NCI-H2107 (cell line): ENCODE results near the gene KLHL17.

Experiments used
- DNase-seq: peaks from one replicate; lab custom pipeline; 2025; lab: John Stamatoyannopoulos, UW

KLHL17 gene

GRCh38 chr1:952603-953002 lies 7.8 kb upstream of the KLHL17 start:
- DNase-seq, result no peak

- no peak for DNase-seq
These were observed 6.7 kb upstream of the KLHL17 start for GRCh38 chr1:953524-954320.

DNA sequence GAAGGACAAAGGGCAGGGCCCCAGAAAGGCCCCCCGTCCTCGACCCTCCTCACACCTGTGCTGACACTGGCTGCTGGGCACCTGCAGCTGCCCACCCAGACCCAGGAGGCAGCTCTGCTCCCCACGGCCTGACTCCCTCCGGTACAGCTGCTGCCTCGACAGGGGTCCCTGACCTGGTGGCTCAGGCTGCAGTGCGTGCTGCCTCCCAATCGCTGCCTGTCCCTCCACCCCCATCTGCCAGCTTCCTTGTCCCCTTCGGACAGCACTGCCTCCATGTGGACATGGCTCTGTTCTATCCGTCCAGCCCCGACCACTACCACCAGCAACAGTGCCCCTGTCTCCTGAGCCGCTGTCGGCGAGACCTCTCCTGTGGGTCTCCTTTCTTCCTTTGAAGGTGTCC lies 5.5 kb upstream of the KLHL17 start:
- no peak for DNase-seq

DNA sequence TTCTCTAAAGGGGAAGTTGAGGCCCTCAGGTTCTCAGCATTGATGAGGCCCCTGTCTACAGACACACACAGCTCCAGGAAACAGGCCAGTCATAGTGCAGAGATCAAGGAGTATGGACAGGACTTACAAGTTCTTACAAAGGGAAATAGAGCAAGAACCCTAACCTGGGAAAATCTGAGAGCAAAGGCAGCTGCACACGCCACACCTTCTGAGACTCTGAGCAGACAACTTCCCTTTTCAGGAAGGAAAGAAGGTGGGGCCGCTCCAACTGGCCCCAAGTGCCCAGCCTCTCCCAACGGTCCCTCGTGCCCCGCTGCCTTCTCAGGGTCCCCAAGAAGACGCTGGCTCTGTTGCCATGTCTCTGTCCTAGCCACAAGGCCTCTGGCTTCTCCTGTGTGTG lies 4.9 kb upstream of the KLHL17 start:
- no peak for DNase-seq

DNA sequence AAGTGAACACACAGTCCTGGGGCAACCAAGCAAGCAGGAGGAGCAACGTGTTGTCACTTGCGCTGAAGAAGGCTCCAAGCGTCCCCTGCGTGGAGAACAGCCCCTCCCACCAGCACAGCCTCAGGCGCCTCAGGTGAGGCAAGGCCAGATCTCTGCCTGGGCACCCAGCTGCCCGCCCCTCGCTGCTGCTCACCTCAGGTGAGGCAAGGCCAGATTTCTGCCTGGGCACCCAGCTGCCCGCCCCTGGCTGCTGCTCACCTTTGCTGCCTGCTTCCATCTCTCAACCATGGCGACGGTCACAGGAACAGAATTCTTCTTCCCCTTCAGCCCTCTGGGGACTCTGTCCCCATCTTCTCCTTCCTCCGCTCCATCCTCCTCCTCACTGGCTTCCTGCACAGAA lies 3.7 kb upstream of the KLHL17 start:
- DNase-seq, result no peak

GRCh38 chr1:958823-959730 lies 1.3 kb upstream of the KLHL17 start, which contains the start of gene NOC2L:
TSS of gene NOC2L (minus strand) at chr1:959256. CDS start at chr1:959240, 16 bp downstream.
- no peak for DNase-seq

- DNase-seq, result no peak
These were observed 537 bp upstream of the KLHL17 start for GRCh38 chr1:959731-960362.

GRCh38 chr1:961132-961669 lies 817 bp downstream of the KLHL17 start:
- no peak for DNase-seq

DNA sequence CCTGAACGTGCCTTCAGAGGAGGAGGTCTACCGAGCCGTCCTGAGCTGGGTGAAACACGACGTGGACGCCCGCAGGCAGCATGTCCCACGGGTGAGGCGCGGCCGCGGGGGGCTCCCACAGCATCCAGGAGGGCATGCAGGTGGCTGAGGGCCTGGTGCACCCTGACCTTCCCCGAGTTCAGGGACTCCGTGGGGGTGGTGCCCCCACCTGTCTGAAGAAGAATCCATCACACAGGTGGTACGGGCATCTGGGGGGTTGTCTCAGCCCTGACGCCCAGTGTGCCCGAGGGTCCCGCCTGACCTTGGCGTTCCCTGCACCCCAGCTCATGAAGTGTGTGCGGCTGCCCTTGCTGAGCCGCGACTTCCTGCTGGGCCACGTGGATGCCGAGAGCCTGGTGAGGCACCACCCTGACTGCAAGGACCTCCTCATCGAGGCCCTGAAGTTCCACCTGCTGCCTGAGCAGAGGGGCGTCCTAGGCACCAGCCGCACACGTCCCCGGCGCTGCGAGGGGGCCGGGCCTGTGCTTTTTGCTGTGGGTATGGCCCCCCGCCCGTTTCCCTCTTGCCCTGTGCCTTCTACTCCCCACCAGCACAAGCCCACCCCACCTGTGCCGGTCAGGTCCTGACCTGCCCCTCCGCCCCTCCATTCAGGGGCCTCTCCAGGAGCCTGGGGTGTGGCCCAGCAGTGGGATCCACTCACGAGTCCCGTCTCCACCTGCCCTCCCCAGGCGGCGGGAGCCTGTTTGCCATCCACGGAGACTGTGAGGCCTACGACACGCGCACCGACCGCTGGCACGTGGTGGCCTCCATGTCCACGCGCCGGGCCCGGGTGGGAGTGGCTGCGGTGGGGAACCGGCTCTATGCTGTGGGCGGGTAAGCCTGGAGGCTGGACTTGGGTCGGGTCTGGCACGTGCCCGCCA lies 2.3 kb downstream of the KLHL17 start:
- no peak for DNase-seq

DNA sequence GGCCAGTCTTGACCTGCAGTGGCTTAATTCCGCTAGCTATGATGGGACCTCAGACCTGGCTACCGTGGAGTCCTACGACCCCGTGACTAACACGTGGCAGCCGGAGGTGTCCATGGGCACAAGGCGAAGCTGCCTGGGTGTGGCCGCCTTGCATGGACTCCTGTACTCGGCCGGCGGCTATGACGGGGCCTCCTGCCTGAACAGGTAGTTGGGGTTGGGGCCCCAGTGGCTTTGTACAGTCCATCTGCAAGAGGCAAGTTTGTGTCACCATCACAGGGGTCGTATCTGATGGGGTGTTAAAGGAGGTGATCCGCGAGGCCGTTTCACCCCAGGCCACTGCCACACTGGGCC lies 2.9 kb downstream of the KLHL17 start:
- no peak for DNase-seq

GRCh38 chr1:963746-964525 lies 3.6 kb downstream of the KLHL17 start:
- DNase-seq, result no peak

DNA sequence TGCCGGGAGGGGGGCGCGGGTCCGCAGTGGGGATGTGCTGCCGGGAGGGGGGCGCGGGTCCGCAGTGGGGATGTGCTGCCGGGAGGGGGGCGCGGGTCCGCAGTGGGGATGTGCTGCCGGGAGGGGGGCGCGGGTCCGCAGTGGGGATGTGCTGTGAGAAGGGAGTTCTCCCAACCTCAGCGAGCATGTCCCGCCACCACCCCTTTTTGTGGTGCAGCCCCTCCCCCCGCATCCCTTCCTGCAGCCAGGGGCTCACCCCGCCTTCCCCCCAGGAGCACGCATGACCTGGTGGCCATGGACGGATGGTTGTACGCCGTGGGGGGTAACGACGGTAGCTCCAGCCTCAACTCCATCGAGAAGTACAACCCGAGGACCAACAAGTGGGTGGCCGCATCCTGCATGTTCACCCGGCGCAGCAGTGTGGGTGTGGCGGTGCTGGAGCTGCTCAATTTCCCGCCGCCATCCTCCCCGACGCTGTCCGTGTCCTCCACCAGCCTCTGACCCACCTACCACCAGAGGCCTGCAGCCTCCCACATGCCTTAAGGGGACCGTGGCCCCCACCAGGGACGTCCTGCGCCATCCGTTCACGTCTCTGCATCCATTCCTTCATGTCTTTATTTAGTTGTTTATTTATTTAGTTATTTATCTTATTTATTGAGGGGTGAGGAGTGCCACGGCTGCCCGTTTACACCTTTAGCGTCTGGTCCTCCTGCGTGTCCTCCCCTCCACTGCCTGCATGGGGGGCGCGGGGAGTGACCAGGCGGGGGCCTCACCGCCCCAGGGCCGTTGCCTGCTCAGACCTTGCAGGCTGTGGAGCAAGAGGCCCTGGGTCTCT lies 4.5 kb downstream of the KLHL17 start:
- no peak for DNase-seq

- DNase-seq, result no peak
These were observed 5.2 kb downstream of the KLHL17 start for GRCh38 chr1:965526-966134.

DNA sequence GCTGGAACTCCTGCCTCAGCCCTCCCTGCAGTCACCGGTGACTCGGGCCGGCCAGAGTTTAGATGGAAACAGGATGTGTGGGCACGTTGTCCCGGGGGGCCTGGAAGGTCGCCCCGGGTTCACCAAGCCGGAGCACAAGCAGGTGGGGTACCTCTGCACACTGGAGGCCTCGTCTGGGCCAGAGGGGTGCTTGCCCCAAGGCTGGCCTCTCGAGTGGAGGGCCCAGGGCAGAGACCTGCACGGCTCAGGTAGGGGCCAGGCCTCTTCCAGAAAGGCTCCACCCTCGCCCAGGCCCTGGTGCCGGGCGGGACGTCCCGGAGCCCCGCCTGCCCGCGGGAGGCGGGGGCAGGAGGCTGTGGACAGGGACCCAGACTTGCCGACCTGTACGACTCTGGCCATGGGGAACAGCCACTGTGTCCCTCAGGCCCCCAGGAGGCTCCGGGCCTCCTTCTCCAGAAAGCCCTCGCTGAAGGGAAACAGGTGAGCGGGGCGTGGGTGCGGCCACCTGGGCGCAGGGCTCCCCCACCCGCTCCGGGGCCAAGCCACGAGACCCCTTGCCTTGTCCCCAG lies 5.8 kb downstream of the KLHL17 start, which contains the start of gene PLEKHN1:
Gene PLEKHN1, plus strand, starts transcription at position 348 of the 569 bp plus-strand sequence. Its CDS starts 50 bp downstream, at position 398.
- no peak for DNase-seq

- DNase-seq, result no peak
These were observed 6.4 kb downstream of the KLHL17 start for GRCh38 chr1:966704-967300.

DNA sequence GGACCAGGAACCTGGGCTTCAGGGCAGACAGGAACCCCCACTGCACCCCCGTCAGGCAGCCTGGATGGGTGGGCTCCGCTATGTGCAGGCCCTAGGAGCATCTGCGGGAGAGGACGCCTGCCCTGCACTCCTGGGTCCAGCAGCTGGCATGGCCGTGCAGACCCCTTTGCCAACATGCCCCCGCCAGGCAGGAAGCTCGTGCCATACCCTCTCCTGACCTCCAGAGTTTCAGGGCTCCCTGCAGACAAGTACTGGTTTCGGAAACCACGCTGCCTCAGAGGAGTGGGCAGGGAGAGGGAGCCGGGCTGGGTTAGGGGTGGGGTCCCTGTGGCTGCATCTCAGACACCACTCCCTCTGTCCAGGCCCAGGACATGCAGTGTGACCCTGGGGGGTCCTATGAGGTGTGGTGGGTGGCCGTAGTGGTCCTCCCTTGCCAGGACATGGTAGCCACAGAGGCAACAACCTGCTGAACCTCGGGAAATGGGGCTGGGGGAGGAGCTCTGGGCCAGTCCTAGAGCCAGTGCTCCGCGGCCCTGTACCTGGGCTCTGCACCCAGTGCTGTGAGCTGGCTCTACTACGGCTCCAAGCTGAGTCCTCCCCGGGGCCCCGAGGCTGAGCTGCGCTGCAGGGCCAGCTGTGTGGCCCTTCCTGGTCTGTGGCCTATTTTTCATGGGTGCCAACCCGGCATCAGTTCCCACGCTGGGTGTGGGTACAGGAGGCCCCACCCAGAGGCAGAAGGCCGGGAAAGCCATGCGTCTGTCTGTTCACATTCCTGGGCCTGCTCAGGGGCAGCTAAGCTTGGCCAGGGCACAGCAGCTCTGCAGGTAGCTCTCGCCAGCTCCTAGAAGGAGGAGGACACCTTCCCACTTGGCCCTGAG lies 7.3 kb downstream of the KLHL17 start:
- DNase-seq, result no peak

DNA sequence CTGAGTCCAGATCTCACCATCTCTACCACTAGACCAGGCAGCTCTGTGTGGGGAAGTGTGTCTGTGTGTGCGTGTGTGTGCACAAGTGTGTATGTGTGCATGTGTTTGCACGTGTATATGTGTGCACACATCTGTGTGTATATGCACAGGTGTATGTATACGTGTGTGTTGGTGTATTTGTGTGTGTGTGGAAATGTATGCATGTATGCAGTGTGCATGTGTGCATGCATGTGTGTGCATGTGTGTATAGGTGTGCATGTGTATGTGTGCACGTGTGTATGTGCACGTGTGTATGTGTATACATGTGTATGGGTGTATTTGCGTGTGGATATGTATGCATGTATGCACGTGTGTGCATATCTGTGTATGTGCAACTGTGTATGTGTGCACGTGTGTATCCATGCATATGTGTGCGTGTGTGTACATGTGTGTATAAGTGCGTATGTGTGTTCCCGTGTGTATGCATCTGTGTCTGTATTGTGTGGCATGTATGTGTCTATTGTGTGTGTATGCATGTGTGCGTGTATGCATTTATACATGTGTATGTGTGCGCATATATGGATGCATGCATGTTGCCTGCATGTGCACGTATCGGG lies 9.0 kb downstream of the KLHL17 start:
- DNase-seq, result no peak
